ENCODE results near the gene GLMN. TPM values are rescaled to one million over a fixed set of nuclear protein-coding genes. Genes with fewer than 3 reads are reported as not detected.

Gene GLMN
- total RNA-seq, 3 donors from 2014 or later (not counting 1 experiment from before 2014, with no cell fraction given), result 19.8 to 25.9 (median 19.9) TPM

GRCh38 chr1:92342401-92342800 is 43.6 kb upstream of the GLMN start:
- H3K27ac ChIP-seq (ENCODE audit: low read length), result no peak overlapping the region
- H3K27me3 ChIP-seq (ENCODE audit: control insufficient read depth, insufficient read depth, low read length), result no peaks in the 10 kb centered on the region
- Mint-ChIP-seq H3K4me3 (no peak overlapping the region), H3K27me3 (ENCODE audit: low read depth in 2 of 2) (no peaks in the 10 kb centered on the region), H3K36me3 (peaks cover 12% of the 10 kb centered on the region), H3K4me1 (no peaks in the 10 kb centered on the region), H3K27ac (peak overlapping the region in 1 of 2 donors; percentile 4), H3K9me3 (no peaks in the 10 kb centered on the region)
- DNase-seq, result no peak
- no peaks in the 10 kb centered on the region for H3K4me1 ChIP-seq (ENCODE audit: control insufficient read depth, insufficient read depth, low read length)
- ATAC-seq, result no peak
- 96% methylated on average over 1 of the region's 1 CpG for WGBS (ENCODE audit: insufficient coverage)
- intact Hi-C loops (cut with micrococcal nuclease), result no loop called here
- H3K4me3 ChIP-seq (ENCODE audit: low read length), result no peak overlapping the region
- H3K36me3 ChIP-seq (ENCODE audit: control insufficient read depth, insufficient read depth, low read length), result peaks cover 23% of the 10 kb centered on the region
- no peaks in the 10 kb centered on the region for H3K9me3 ChIP-seq (ENCODE audit: control insufficient read depth, insufficient read depth, low read length)
- no peak for TF ChIP-seq CTCF (IDR thresholded peaks at IDR 0.05)

- peaks cover 12% of the 10 kb centered on the region for H3K36me3 Mint-ChIP-seq
- intact Hi-C loops (cut with micrococcal nuclease), result no loop called here
- no peaks in the 10 kb centered on the region for H3K27me3 ChIP-seq (ENCODE audit: control insufficient read depth, insufficient read depth, low read length)
- no peak overlapping the region for H3K4me3 ChIP-seq (ENCODE audit: low read length)
- H3K4me1 Mint-ChIP-seq, result no peaks in the 10 kb centered on the region
- no peaks in the 10 kb centered on the region for H3K9me3 Mint-ChIP-seq
- peaks cover 31% of the 10 kb centered on the region for H3K36me3 ChIP-seq (ENCODE audit: control insufficient read depth, insufficient read depth, low read length)
- H3K27ac Mint-ChIP-seq, result no peak overlapping the region
- TF ChIP-seq CTCF (IDR thresholded peaks at IDR 0.05), result no peak
- no peak for ATAC-seq
- no peak for DNase-seq
- H3K9me3 ChIP-seq (ENCODE audit: control insufficient read depth, insufficient read depth, low read length), result no peaks in the 10 kb centered on the region
- H3K4me3 Mint-ChIP-seq, result no peak overlapping the region
- no peaks in the 10 kb centered on the region for H3K27me3 Mint-ChIP-seq (ENCODE audit: low read depth in 2 of 2)
- H3K27ac ChIP-seq (ENCODE audit: low read length), result no peak overlapping the region
- no peaks in the 10 kb centered on the region for H3K4me1 ChIP-seq (ENCODE audit: control insufficient read depth, insufficient read depth, low read length)
- WGBS (ENCODE audit: insufficient coverage), result 90% methylated on average over 1 of the region's 1 CpG
Measured at GRCh38 chr1:92340154-92340553, 41.4 kb upstream of the GLMN start.

- H3K9me3 ChIP-seq (ENCODE audit: control insufficient read depth, insufficient read depth, low read length), result no peaks in the 10 kb centered on the region
- no peak overlapping the region for H3K27ac ChIP-seq (ENCODE audit: low read length)
- H3K4me1 ChIP-seq (ENCODE audit: control insufficient read depth, insufficient read depth, low read length), result no peaks in the 10 kb centered on the region
- Mint-ChIP-seq H3K27ac (no peak overlapping the region), H3K36me3 (peaks cover 3% of the 10 kb centered on the region), H3K4me1 (peaks cover 5 to 17% of the 10 kb centered on the region in 2 donors), H3K27me3 (ENCODE audit: low read depth in 2 of 2) (no peaks in the 10 kb centered on the region), H3K4me3 (no peak overlapping the region), H3K9me3 (no peaks in the 10 kb centered on the region)
- ATAC-seq (no peak), DNase-seq (no peak)
- H3K4me3 ChIP-seq (ENCODE audit: low read length), result no peak overlapping the region
- peaks cover 18% of the 10 kb centered on the region for H3K36me3 ChIP-seq (ENCODE audit: control insufficient read depth, insufficient read depth, low read length)
- 27% methylated on average over 2 of the region's 3 CpGs for WGBS (ENCODE audit: insufficient coverage)
- no peaks in the 10 kb centered on the region for H3K27me3 ChIP-seq (ENCODE audit: control insufficient read depth, insufficient read depth, low read length)
- no peak for TF ChIP-seq CTCF (IDR thresholded peaks at IDR 0.05)
- intact Hi-C loops (cut with micrococcal nuclease), result no loop called here
Measured at GRCh38 chr1:92333668-92334067, 34.9 kb upstream of the GLMN start.

GRCh38 chr1:92329347-92330129 is 30.8 kb upstream of the GLMN start:
- H3K9me3 ChIP-seq (ENCODE audit: control insufficient read depth, insufficient read depth, low read length), result peaks cover 4% of the 10 kb centered on the region
- H3K4me3 Mint-ChIP-seq, result no peak overlapping the region
- DNase-seq (no peak), ATAC-seq (no peak)
- intact Hi-C loops (cut with micrococcal nuclease), result no loop called here
- peaks cover 26% of the 10 kb centered on the region for H3K36me3 Mint-ChIP-seq
- H3K27me3 ChIP-seq (ENCODE audit: control insufficient read depth, insufficient read depth, low read length), result no peaks in the 10 kb centered on the region
- 94% methylated on average over 5 of the region's 6 CpGs for WGBS (ENCODE audit: insufficient coverage)
- no peaks in the 10 kb centered on the region for H3K27me3 Mint-ChIP-seq (ENCODE audit: low read depth in 2 of 2)
- H3K9me3 Mint-ChIP-seq, result peaks cover 5 to 8% of the 10 kb centered on the region in 2 donors
- H3K27ac Mint-ChIP-seq, result no peak overlapping the region
- H3K4me1 Mint-ChIP-seq, result peaks cover 5 to 17% of the 10 kb centered on the region in 2 donors
- H3K4me1 ChIP-seq (ENCODE audit: control insufficient read depth, insufficient read depth, low read length), result no peaks in the 10 kb centered on the region
- no peak overlapping the region for H3K27ac ChIP-seq (ENCODE audit: low read length)
- H3K36me3 ChIP-seq (ENCODE audit: control insufficient read depth, insufficient read depth, low read length), result peaks cover 7% of the 10 kb centered on the region
- no peak overlapping the region for H3K4me3 ChIP-seq (ENCODE audit: low read length)
- TF ChIP-seq CTCF (IDR thresholded peaks at IDR 0.05), result no peak

All from natural killer cell (primary cell).